Tibial artery (tissue), 4 donors: ENCODE measurements around the gene FNDC11.

Experiments
- DNase-seq, 2 donors: peaks; one replicate each; pipeline ENCODE4 v3.0.0-alpha.2; 2019
- H3K27ac ChIP-seq, 2 donors: fragments of 200-600 bp; sonication (generic) in 1 of 2; 1 replicate in 1 of 2; 2 replicates in 1 of 2; pipeline ENCODE4 v1.5.1; 2018 to 2019; ENCODE audit warnings: mild to moderate bottlenecking in 1 of 2
- H3K27me3 ChIP-seq, 2 donors: fragments of 200-600 bp; sonication (generic) in 1 of 2; one replicate each; pipeline versions ENCODE4 v1.5.1 to v1.6.0; 2016 to 2019
- H3K36me3 ChIP-seq, 3 donors: fragments of 200-600 bp; sonication (generic) in 2 of 3; one replicate each; pipeline ENCODE4 v1.5.1; 2016 to 2019; ENCODE audit warnings: mild to moderate bottlenecking in 2 of 3
- H3K4me1 ChIP-seq, 4 donors: fragments of 200-600 bp; sonication (generic) in 2 of 4; 1 replicate in 3 of 4; 2 replicates in 1 of 4; pipeline ENCODE4 v1.5.1; 2016 to 2019
- H3K4me3 ChIP-seq, 2 donors: fragments of 200-600 bp; sonication (generic) in 1 of 2; 1 replicate in 1 of 2; 2 replicates in 1 of 2; pipeline ENCODE4 v1.5.1; 2018 to 2019; ENCODE audit warnings: mild to moderate bottlenecking in 2 of 2
- H3K9me3 ChIP-seq, 3 donors: fragments of 200-600 bp; sonication (generic) in 1 of 3; one replicate each; pipeline ENCODE4 v1.5.1; 2016 to 2019
- intact Hi-C: fragments of 100-400 bp; cut with DNase I; formaldehyde crosslinking; loops from one replicate; pipeline ENCODE4 v1.15.0; 2023; ENCODE audit warnings: low total_unique reads
- TF ChIP-seq, protein P1 (sequence below), 2 experiments: fragments of 200-600 bp in 1 of 2; fragments of 450-650 bp in 1 of 2; IDR thresholded peaks; one replicate each; pipeline ENCODE4 v1.5.1; 2017 to 2019; ENCODE audit warnings: antibody characterized with exemption in 2 of 2, mild to moderate bottlenecking in 1 of 2, moderate library complexity in 1 of 2

Gene FNDC11

DNA sequence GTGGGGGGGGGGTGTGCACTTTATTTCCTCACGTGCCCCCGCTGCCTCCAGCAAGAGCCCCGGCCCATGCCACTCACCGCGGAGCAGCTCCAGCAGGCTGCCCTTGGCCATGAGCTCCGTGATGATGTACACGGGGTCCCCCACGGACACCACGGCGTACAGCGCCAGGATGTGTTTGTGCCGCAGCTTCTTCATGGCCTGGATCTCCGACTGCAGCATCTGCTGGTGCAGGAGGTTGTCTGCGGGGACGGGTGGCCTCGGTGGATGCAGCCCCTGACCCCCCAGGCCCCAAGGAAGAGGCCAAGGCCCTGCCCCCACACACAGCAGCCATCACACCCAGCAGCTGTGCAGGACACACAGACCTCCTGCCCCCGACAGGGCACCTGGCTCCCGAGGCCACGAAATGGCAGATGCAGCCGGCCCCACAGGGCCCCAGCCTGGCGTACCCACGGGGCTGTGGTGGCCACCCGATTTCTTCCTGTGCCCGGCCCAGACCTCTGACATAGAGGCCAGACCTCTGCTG lies 21.4 kb upstream of the FNDC11 start:
- Histone ChIP-seq H3K36me3 (no peaks in the 10 kb centered on the region), H3K27me3 (peaks cover 0 to 58% of the 10 kb centered on the region in 2 donors), H3K27ac (no peak overlapping the region), H3K4me1 (peaks cover 0 to 24% (median under 1%) of the 10 kb centered on the region in 4 donors), H3K4me3 (no peak overlapping the region), H3K9me3 (no peaks in the 10 kb centered on the region)
- TF ChIP-seq, protein P1, sequence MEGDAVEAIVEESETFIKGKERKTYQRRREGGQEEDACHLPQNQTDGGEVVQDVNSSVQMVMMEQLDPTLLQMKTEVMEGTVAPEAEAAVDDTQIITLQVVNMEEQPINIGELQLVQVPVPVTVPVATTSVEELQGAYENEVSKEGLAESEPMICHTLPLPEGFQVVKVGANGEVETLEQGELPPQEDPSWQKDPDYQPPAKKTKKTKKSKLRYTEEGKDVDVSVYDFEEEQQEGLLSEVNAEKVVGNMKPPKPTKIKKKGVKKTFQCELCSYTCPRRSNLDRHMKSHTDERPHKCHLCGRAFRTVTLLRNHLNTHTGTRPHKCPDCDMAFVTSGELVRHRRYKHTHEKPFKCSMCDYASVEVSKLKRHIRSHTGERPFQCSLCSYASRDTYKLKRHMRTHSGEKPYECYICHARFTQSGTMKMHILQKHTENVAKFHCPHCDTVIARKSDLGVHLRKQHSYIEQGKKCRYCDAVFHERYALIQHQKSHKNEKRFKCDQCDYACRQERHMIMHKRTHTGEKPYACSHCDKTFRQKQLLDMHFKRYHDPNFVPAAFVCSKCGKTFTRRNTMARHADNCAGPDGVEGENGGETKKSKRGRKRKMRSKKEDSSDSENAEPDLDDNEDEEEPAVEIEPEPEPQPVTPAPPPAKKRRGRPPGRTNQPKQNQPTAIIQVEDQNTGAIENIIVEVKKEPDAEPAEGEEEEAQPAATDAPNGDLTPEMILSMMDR (IDR thresholded peaks at IDR 0.05): no peak
- no peak for DNase-seq
- intact Hi-C loops: loop anchor here (10.0 kb wide), 1 partner anchor 332 kb away; the partner anchor contains the start of genes ABHD16B and TPD52L2

DNA sequence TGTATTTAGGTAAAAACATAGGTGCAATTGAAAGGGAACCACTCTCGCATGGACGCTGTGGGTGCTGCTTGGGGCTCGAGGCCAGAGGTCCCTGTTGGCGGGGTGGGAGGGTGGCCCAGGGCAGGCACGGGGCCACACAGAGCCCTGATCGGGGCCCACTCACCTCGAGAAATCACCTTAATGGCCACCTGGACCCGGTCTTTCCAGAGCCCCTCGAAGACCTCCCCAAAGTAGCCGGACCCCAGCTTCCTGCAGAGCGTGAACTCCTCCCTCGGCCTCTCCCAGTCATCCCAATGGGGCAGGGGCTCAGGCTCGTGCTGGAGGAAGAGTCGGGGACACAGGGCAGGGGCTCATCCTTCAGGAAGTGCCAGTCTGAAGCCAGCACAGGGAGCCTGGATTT lies 20.6 kb upstream of the FNDC11 start:
- TF ChIP-seq, protein P1 (IDR thresholded peaks at IDR 0.05): no peak
- peaks cover 0 to 64% of the 10 kb centered on the region in 2 donors for H3K27me3 ChIP-seq
- H3K27ac ChIP-seq: no peak overlapping the region
- no peaks in the 10 kb centered on the region for H3K36me3 ChIP-seq
- no peaks in the 10 kb centered on the region for H3K9me3 ChIP-seq
- intact Hi-C loops: loop anchor here (10.0 kb wide), 1 partner anchor 331 kb away; the partner anchor contains the start of genes ABHD16B and TPD52L2
- H3K4me1 ChIP-seq: peaks cover 0 to 33% (median 8%) of the 10 kb centered on the region in 4 donors
- DNase-seq: no peak
- H3K4me3 ChIP-seq: no peak overlapping the region

DNA sequence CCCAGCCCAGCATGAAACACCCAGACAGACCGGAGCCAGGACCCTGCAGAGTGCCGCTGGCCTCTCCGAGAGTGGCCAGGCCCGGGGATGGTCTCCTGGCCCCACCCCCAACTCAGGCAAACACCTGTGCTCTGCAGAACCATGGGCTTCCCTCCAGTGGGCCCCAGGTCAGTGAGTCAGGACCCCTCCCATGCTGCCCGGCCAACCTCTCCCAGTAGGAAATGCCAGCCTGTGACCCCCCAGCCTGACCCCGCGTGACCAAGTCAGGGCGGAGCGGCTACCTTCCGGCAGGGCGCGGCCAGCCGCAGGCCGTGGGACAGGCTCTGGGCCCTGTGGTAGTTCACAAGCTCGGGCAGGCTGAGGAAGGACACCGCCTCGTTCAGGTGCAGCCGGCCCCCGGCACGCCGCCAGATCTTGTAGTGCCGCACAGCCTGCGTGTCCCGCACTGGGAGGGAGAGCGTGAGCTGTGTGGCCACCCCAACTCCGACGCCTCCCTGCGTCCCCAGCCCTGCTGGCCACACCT lies 20.0 kb upstream of the FNDC11 start:
- Histone ChIP-seq H3K9me3 (no peaks in the 10 kb centered on the region), H3K4me1 (peaks cover 0 to 36% (median 8%) of the 10 kb centered on the region in 4 donors), H3K27ac (no peak overlapping the region), H3K4me3 (no peak overlapping the region), H3K36me3 (no peaks in the 10 kb centered on the region), H3K27me3 (peaks cover 0 to 68% of the 10 kb centered on the region in 2 donors)
- TF ChIP-seq, protein P1 (IDR thresholded peaks at IDR 0.05): no peak
- no peak for DNase-seq
- intact Hi-C loops: loop anchor here (10.0 kb wide), 1 partner anchor 331 kb away; the partner anchor contains the start of genes ABHD16B and TPD52L2

DNA sequence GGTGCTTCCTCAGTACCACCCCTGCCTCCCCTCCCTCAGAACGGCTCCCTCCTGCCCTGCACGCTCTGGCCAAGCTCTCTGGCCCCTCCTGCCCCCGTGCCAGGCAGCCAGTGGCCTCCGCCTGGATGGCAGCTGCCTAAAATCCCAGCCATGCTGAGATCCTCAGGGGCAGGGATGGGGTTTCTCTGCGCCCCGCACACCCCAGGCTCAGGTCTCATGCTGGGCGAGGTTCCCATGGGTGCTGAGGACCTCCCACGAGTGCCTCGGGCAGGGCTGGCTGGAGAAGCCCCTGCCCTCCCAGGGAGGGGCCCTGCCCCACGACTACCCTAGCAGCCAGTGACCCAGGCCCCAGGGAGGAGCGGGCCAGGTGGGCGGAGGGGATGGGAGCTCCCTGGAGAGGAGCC lies 19.5 kb upstream of the FNDC11 start:
- Histone ChIP-seq H3K27me3 (peaks cover 0 to 73% of the 10 kb centered on the region in 2 donors), H3K27ac (no peak overlapping the region), H3K9me3 (no peaks in the 10 kb centered on the region), H3K36me3 (no peaks in the 10 kb centered on the region), H3K4me1 (peaks cover 0 to 36% (median 8%) of the 10 kb centered on the region in 4 donors), H3K4me3 (no peak overlapping the region)
- TF ChIP-seq, protein P1 (IDR thresholded peaks at IDR 0.05): no peak
- intact Hi-C loops: loop anchor here (10.0 kb wide), 1 partner anchor 330 kb away; the partner anchor contains the start of genes ABHD16B and TPD52L2
- DNase-seq: no peak

DNA sequence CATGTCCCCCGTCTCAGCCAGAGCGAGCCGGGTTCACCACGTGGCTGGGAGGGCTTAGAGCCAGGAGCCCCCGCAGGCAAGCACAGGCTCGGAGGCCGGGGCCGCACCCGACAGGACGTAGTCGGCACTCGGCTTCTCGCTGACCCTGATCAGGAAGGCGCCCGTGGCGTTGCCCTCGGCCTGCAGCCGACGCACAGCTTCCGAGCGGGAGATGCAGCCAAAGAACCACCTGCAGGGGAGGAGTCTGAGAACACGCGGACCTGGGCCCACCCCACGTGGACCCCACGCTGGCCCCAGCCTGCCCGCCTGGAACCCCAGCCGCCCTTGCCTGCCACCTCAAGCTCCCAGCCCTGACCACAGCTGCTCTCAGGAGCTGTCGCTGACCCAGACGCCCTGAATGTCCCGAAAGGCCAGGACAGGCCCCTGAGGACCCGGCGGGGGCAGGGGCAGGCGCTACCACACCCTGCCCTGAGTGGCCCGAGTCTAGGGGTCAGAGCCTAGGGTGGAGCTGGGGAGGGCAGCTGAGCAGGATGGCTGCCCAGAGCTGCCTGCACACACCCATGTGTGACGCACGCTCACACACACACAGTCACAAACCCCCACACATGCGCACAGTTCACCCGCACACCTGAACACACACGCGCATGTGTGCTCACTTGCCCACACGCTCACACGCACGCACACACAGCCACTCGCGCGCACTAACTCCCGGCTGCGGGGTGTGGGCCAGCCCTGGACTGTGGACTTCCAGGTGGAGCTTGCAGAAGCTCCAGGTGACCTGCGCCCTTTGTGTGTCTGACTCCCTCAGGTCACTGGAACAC lies 18.9 kb upstream of the FNDC11 start:
- Histone ChIP-seq H3K4me3 (no peak overlapping the region), H3K4me1 (peaks cover 0 to 36% (median 8%) of the 10 kb centered on the region in 4 donors), H3K27ac (no peak overlapping the region), H3K27me3 (peaks cover 0 to 79% of the 10 kb centered on the region in 2 donors), H3K9me3 (no peaks in the 10 kb centered on the region), H3K36me3 (no peaks in the 10 kb centered on the region)
- DNase-seq: no peak
- TF ChIP-seq, protein P1 (IDR thresholded peaks at IDR 0.05): no peak
- intact Hi-C loops: loop anchor here (10.0 kb wide), 1 partner anchor 330 kb away; the partner anchor contains the start of genes ABHD16B and TPD52L2
